Measurements from ENCODE around the gene RPL29. TPM values are rescaled to one million over a fixed set of nuclear protein-coding genes. Genes with fewer than 3 reads are reported as not detected.
"Not testable (repeated sequence)": the region's sequence is repeated elsewhere in the genome, so short reads cannot be mapped to it uniquely, and the experiment has no call there.

RPL29 gene
- total RNA-seq, 1 donor from 2014 or later = 925 TPM

DNA sequence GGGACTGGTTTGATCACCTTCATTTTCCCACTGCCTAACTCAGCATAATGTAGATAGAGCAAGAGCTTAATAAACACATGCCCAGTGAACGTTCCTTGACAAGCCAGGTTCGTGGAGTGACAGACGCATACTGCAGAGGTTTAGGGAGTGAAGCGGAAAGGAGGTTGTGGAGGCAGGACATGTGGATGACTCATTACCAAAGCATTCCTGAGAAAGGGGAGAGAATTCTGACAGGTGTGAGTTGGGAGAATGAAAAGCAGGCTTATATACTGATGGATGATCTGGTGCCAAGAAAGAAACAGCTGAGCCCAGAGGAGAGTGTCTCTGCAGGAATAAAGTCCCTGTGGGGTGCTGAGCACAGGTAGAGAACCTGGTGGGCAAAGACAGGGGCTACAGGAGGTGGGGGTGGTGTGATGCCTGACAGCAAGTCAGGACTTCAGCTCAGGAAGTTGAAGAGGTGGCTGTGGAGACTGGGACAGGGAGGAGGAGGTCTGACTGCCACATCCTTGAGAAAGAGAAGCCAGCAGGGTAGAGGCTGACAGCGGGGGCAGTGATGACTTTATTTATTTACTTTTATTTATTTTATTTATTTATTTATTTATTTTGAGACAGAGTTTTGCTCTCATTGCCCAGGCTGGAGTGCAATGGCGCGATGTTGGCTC lies 2.4 kb upstream of the RPL29 start:
- DNase-seq (ENCODE audit: low spot score) = no peak
- H3K9me3 Mint-ChIP-seq (ENCODE audit: unreplicated experiment) = no peaks in the 10 kb centered on the region
- H3K4me1 Mint-ChIP-seq (ENCODE audit: unreplicated experiment) = peaks cover 22% of the 10 kb centered on the region
- peak overlapping the region; percentile 3 for H3K4me3 Mint-ChIP-seq (ENCODE audit: unreplicated experiment)
- peaks cover 19% of the 10 kb centered on the region for H3K27me3 Mint-ChIP-seq (ENCODE audit: unreplicated experiment)
- TF ChIP-seq, protein P1, sequence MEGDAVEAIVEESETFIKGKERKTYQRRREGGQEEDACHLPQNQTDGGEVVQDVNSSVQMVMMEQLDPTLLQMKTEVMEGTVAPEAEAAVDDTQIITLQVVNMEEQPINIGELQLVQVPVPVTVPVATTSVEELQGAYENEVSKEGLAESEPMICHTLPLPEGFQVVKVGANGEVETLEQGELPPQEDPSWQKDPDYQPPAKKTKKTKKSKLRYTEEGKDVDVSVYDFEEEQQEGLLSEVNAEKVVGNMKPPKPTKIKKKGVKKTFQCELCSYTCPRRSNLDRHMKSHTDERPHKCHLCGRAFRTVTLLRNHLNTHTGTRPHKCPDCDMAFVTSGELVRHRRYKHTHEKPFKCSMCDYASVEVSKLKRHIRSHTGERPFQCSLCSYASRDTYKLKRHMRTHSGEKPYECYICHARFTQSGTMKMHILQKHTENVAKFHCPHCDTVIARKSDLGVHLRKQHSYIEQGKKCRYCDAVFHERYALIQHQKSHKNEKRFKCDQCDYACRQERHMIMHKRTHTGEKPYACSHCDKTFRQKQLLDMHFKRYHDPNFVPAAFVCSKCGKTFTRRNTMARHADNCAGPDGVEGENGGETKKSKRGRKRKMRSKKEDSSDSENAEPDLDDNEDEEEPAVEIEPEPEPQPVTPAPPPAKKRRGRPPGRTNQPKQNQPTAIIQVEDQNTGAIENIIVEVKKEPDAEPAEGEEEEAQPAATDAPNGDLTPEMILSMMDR (IDR thresholded peaks at IDR 0.05; ENCODE audit: unreplicated experiment) = no peak
- H3K36me3 Mint-ChIP-seq (ENCODE audit: low read depth, unreplicated experiment) = peaks cover 10% of the 10 kb centered on the region
- peak overlapping the region; percentile 5 for H3K27ac Mint-ChIP-seq (ENCODE audit: unreplicated experiment)

DNA sequence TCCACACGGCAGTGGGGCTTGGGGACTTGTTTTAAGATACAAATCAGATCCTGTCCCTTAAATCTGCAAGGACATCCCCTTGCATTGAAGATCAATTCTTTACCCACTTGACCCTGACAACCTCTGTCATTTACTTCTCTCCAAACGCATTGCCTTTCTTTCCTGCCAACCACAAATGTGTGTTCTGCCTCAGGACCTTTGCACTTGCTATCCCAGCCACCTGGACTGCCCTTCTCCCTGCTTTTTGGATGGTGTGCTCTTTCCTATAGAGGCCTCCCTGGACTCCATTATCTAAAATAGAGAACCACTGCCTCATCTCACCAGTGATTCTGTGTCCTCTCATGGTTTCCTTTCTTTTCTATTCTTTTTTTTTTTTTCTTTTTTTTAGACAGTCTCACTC lies 1.5 kb upstream of the RPL29 start:
- TF ChIP-seq, protein P1 (IDR thresholded peaks at IDR 0.05; ENCODE audit: unreplicated experiment) = no peak
- Mint-ChIP-seq H3K4me1 (ENCODE audit: unreplicated experiment) (peaks cover 24% of the 10 kb centered on the region), H3K9me3 (ENCODE audit: unreplicated experiment) (no peaks in the 10 kb centered on the region), H3K27me3 (ENCODE audit: unreplicated experiment) (peaks cover 17% of the 10 kb centered on the region), H3K36me3 (ENCODE audit: low read depth, unreplicated experiment) (peaks cover 14% of the 10 kb centered on the region), H3K4me3 (ENCODE audit: unreplicated experiment) (peak overlapping the region; percentile 10), H3K27ac (ENCODE audit: unreplicated experiment) (no peak overlapping the region)
- DNase-seq (ENCODE audit: low spot score) = no peak

DNA sequence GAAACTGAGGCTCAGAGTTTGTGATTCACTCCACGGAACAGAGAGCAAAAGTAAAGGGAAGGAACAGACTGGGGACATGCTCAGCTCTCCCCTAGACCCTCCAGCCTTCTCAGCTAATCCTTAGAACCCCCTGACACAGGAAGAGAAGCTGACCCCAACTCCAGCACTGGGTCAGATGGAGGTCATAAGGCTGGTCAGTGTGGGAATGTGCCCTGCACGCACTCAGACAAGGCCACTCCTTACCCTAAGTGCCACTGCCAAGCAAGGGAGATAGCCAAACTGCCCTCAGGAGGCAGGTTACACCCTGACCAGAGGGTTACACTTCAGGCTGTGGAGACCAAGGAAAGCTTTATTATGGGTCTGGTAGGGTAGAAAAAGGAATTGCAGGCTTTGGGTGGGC lies 1.2 kb downstream of the RPL29 start:
- H3K4me3 Mint-ChIP-seq (ENCODE audit: unreplicated experiment) = peak overlapping the region; percentile 98

DNA sequence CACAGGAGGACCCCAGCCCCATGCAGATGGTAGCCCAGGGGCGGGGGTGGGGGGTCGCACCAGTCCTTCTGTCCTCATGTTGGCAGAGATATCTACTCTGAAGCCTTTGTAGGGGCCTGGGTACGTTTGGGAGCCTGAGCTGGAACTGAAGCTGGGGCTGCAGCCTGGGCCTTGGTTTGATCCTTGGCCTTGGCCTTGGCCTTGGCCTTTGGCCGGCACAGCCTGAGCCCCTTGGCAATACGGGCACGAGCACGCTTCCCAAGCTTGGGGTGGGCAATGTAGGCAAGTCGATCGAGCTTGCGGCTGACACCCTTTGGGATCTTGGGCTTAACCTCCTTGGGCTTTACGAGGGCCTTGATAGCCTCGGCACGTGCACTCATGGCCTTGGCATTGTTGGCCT lies 2.0 kb downstream of the RPL29 start:
- not testable (repeated sequence) for H3K27ac Mint-ChIP-seq (ENCODE audit: unreplicated experiment); DNase-seq (ENCODE audit: low spot score); H3K9me3 Mint-ChIP-seq (ENCODE audit: unreplicated experiment); H3K4me3 Mint-ChIP-seq (ENCODE audit: unreplicated experiment)
- peaks cover 12% of the 10 kb centered on the region for H3K27me3 Mint-ChIP-seq (ENCODE audit: unreplicated experiment)
- H3K4me1 Mint-ChIP-seq (ENCODE audit: unreplicated experiment) = peaks cover 29% of the 10 kb centered on the region
- peaks cover 17% of the 10 kb centered on the region for H3K36me3 Mint-ChIP-seq (ENCODE audit: low read depth, unreplicated experiment)

More for the DNA sequence above, 1.2 kb downstream of the RPL29 start:
- DNase-seq (ENCODE audit: low spot score) = no peak
- Mint-ChIP-seq H3K36me3 (ENCODE audit: low read depth, unreplicated experiment) (peaks cover 17% of the 10 kb centered on the region), H3K9me3 (ENCODE audit: unreplicated experiment) (no peaks in the 10 kb centered on the region), H3K27ac (ENCODE audit: unreplicated experiment) (peak overlapping the region; percentile 80), H3K4me1 (ENCODE audit: unreplicated experiment) (peaks cover 24% of the 10 kb centered on the region), H3K27me3 (ENCODE audit: unreplicated experiment) (peaks cover 10% of the 10 kb centered on the region)
- TF ChIP-seq, protein P1 (IDR thresholded peaks at IDR 0.05; ENCODE audit: unreplicated experiment) = no peak

DNA sequence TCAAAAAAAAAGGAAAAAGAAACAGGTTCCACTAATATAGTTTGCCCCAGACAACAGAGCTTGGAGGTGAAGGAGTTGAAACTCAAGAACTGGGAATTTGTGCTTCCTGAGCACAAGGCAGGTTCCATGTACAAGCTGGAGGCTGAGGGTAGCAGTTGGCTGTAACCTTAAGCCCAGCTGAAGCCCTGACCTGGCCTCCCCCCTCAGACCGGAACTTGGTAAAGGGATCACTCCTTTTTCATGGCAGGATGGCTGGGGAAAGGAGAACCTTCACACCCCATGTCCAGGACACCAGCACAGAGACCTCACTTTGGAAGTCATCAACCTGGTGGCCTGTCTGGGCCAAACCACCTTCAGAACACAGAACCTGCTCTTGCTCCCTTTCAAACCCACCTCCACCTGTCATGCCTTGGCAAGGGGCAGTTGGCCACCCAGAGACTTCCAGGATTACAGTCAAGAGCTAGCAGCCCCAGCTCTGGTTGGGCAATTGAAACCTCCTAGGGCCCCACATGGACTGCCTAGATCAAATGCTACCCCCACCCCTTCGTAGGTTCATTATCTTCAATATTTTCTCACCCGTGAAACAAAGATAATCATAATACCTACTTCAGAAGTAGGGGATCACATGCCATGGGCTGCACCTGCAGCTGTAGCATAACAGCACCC lies 3.5 kb downstream of the RPL29 start:
- peaks cover 9% of the 10 kb centered on the region for H3K27me3 Mint-ChIP-seq (ENCODE audit: unreplicated experiment)
- H3K36me3 Mint-ChIP-seq (ENCODE audit: low read depth, unreplicated experiment) = peaks cover 17% of the 10 kb centered on the region
- TF ChIP-seq, protein P1 (IDR thresholded peaks at IDR 0.05; ENCODE audit: unreplicated experiment) = no peak
- peaks cover 24% of the 10 kb centered on the region for H3K4me1 Mint-ChIP-seq (ENCODE audit: unreplicated experiment)
- no peak overlapping the region for H3K27ac Mint-ChIP-seq (ENCODE audit: unreplicated experiment)
- no peak for DNase-seq (ENCODE audit: low spot score)
- H3K9me3 Mint-ChIP-seq (ENCODE audit: unreplicated experiment) = no peaks in the 10 kb centered on the region
- peak overlapping the region; percentile 65 for H3K4me3 Mint-ChIP-seq (ENCODE audit: unreplicated experiment)

DNA sequence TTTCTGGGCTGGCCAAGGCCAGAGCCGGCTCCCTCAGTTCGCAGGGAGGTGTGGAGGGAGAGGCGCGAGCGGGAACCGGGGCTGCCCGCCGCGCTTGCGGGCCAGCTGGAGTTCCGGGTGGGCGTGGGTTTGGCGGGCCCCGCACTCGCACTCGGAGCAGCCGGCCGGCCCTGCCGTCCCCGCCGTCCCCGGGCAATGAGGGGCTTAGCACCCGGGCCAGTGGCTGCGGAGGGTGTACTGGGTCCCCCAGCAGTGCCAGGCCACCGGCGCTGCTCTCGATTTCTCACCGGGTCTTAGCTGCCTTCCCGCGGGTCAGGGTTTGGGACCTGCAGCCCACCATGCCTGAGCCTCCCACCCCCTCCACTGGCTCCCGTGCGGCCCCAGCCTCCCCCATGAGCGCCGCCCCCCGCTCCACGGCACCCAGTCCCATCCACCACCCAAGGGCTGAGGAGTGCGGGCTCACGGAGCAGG lies 5.2 kb downstream of the RPL29 start:
- H3K9me3 Mint-ChIP-seq (ENCODE audit: unreplicated experiment); DNase-seq (ENCODE audit: low spot score): not testable (repeated sequence)
- H3K36me3 Mint-ChIP-seq (ENCODE audit: low read depth, unreplicated experiment) = peaks cover 17% of the 10 kb centered on the region

More for the DNA sequence above, 5.2 kb downstream of the RPL29 start:
- not testable (repeated sequence) for H3K27me3 Mint-ChIP-seq (ENCODE audit: unreplicated experiment); H3K27ac Mint-ChIP-seq (ENCODE audit: unreplicated experiment); H3K4me3 Mint-ChIP-seq (ENCODE audit: unreplicated experiment)
- H3K4me1 Mint-ChIP-seq (ENCODE audit: unreplicated experiment) = peaks cover 20% of the 10 kb centered on the region
